Stimulated activated CD8-positive, alpha-beta memory T cell treated with anti-CD3 and anti-CD28 coated beads, Interleukin-15, amount 100 ng/mL, for 48 hours (primary cell): ENCODE results near the gene SORCS1.
"Not testable (repeated sequence)": the region's sequence is repeated elsewhere in the genome, so short reads cannot be mapped to it uniquely, and the experiment has no call there.

Source experiments
- DNase-seq, 2 donors: peaks; one replicate each; pipeline ENCODE4 v3.0.0-alpha.2; 2020; ENCODE audit warnings: low read depth in 2 of 2

SORCS1 gene

GRCh38 chr10:107051769-107052168 lies 112.7 kb downstream of the SORCS1 start:
- no peak for DNase-seq

GRCh38 chr10:107043461-107043860 lies 121.0 kb downstream of the SORCS1 start:
- no peak for DNase-seq

DNA sequence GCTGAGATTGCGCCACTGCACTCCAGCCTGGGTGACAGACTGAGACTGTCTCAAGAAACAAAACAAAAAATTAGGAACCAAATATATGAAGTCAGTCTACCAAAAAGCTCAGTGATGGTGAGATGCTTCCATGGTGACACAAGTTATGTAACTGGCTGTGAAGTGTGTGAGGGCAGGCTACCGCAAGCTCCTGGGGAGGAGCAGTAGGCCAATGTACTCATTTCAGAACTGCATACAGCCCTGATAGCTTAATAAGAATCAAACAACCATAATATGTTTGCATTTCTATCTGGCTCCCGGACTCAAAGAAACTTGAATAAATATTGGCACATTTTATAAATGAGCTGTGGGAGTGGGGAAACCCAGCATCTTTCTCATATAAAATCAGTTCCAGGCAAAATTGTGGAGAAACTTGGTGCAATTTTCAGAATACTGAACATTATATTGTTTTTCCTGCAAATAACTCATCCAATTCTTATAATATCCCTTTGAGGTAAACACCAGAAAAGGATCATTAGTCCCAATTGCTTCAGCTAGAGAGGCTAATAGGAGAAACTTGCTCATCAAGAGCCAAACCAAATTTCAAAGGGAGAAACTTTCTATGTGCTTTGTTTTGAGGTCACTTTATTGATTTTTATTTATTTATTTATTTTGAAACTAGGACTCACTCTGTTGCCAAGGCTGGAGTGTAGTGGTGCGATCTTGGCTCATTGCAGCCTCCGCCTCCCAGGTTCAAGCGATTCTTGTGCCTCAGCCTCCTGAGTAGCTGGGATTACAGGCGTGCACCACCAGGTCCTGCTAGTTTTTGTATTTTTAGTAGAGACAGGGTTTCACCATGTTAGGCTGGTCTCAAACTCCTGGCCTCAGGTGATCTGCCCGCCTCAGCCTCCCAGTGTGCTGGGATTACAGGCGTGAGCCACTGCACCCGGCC lies 127.0 kb downstream of the SORCS1 start:
- DNase-seq = no peak

DNA sequence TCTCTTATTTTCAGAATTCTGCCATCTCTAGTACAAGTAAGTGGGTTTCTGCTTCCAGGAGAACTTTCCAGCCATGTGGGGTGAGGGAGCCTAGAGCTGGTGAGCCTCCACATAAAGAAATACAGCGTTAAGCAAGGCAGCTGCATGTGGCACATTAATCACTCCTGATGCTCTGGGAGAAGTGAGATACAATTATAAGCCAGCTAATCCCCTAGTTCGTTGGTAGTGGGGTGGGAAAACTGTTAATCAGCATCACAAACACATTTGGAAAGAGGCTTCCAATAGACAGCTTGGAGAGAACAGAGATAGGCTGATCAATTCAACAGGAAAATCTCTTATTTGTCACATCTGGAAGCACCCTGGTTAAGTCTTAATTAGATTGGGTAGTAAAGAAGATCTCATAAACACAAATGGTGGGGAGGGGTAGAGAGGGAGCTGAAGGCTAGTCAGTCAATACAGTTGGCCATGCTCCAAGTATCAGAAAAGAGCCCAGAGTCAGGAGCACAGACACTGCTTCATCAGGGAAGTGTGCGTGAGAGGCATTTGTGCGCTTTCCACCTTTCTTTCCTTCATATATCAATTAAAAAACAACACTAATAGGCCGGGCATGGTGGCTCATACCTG lies 130.6 kb downstream of the SORCS1 start:
- no peak for DNase-seq

- no peak for DNase-seq
Observed at GRCh38 chr10:107032700-107033401, 131.7 kb downstream of the SORCS1 start.

DNA sequence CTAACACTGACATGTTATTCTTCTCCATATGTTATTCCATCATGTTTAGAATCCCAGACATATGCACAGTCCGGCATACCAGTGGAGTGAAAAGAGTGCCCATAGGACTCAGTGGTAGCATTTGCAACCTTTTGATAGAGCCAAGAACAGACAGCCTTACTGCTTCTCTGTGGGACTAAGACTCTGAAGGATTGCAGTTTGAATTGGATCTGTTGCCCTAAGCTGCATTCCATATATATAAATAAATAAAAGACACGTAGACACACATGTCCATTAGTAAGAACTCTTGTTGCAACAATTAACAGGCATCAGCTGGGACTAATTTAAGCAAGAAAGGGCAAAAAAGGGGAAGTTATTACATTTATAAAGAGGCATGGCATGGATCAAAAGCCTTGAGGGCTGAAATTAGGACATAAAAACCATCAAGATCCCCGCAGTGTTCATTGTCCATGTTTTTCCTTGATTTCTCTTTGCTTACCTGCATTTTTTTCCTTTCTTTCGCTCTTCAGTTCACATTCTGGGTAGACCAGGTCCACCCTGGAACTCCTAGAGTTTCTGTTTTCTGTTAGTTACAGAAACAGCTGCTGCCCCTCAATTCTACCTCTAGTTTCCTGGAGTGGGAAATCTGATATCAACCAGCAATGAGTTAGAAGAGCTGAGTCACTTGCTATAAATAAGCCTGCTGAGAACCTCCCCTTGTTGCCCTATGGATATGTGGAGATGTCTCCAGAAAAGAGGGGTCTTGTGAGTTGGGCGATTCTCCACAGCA lies 132.4 kb downstream of the SORCS1 start:
- no peak for DNase-seq

DNA sequence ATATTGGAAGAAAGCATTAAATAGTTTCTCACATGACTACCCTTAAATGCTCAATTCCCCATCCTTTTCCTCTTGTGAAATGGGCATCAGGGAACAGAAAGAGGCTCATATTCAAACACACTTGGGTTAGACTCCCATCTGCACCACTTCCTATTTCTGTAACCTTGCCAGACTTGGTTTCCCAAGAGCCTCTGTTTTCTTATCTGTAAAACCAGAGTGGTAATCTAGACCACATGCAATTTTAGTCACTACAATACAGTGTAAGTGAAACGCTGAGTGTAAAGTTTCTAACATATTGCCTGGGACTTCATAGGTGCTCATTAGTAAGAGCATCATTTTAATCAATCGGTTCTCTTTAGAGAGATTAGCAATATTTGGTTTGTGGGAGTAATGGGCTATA lies 136.3 kb downstream of the SORCS1 start:
- DNase-seq = no peak

DNA sequence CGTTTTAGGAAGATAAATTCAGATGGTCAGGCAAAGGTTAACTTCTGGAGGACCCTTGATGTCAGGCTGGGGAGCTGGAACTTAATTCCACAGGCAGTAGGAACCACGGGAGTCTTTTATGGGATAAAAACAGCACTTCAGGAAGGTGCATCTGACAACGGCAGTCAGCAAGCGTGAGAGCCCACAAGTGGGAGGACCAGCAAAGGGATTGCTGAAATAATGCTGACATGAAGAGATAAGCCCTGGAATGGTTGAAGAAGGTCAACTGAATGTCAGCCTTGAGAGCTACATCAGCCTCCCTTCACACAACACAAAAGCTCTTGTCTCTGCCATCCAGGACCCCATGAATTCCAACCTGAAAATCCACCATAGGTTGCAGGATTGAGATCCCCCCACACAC lies 138.8 kb downstream of the SORCS1 start:
- no peak for DNase-seq

DNA sequence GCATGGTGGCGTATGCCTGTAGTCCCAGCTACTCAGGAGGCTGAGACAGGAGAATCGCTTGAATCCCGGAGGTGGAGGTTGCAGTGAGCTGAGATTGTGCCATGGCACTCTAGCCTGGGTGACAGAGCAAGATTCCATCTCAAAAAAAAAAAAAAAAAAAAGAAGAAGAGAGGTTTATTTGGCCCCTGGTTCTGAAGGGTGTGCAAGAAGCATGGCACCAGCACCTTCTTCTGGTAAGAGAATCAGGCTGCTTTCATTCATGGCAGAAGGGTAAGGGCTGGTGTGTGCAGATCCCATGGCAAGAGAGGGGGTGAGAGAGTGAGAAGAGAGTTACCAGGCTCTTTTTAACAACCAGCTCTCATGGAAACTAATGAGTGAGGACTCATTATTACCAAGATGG lies 140.5 kb downstream of the SORCS1 start:
- DNase-seq = not testable (repeated sequence)

DNA sequence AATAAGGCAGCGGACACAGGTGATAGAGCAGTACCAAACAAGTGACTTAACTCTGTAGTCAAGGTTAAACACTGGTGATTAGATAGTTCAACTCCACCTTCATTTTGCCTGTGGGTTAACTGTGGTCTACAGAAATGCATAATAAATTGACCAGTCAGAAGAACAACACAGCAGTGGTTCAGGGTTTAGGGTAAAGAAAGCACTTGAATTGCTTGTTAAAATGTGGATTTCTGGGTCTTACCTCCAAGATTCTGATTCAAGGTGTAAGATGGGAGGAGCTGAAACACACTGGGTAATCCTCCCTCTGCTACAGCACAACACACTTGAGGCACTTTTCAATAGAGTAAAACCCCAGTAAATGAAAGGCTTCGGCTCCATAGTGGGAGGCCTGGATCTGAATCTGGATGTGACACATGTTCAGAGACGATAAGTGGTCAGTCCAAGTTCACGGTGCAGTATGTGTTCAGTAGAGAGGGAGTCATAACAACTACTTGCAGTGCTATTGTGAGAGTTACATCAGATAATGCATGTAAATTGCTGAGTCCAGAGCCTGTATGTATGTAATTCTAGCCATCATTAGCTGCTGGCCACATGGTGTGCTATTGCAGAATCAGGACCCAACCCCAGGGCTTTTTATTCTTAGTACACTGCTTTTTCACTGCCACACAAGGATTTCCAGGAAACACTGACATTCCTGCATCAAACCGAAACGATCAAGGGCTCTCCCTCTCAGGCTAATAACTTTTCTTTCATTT lies 141.7 kb downstream of the SORCS1 start:
- DNase-seq = no peak

DNA sequence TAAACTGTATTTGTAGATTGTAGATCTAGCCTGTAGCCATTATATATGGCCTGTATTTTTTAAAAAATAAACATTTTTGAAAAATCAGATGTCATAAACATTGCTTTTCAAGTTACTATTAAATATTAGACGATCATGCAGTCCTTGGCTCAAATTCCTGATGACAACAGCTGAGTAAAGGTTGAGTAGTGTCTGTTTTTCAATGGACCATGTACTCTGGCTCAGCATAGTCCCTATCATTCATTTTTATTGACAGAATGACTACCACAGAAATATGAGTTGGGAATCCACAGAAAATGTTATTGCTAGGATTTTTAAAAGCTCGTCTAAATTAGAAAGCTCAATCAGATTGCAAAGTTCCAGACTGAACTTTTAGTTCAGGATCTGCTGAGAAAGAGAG lies 145.4 kb downstream of the SORCS1 start:
- no peak for DNase-seq

GRCh38 chr10:107013258-107014006 lies 151.1 kb downstream of the SORCS1 start:
- no peak for DNase-seq

DNA sequence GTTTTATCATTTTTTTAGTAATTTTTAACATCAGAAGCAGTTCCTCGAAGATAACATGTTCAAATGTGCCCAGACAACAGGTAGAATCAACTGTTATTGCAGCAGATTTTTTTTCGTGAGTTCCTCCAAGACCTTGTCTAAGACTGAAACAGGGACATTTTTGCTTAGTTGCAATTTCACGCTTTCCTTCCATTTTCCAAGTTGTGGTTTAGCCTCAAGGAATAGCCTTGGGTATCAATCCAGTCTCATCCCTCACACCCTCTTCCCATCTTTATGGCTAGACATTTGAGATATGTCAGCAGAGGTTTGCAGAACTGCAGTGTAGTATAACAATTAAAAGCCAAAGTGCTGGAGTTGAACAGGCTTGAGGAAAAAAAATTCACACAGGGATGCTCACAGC lies 152.5 kb downstream of the SORCS1 start:
- no peak for DNase-seq

GRCh38 chr10:107011105-107011504 lies 153.4 kb downstream of the SORCS1 start:
- DNase-seq = no peak

DNA sequence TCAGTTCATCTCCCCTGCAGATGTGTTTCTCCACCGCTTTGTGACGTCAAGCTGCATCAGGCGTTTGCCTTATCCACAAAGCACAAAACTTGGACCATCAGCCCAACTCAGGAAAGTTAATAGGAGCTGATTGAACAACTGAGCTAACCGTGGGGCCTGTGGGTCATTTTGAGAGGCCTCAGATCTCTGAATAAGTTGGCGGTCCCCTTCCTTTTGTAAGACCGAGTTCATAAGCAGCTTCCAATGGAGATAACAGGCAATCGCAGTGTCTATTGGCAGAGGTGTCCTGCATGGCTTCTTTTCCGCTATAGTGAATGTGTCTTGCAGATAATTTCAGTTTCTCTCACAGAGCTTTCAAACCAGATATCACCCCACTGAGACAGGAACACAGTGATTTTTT lies 154.0 kb downstream of the SORCS1 start:
- DNase-seq = no peak

DNA sequence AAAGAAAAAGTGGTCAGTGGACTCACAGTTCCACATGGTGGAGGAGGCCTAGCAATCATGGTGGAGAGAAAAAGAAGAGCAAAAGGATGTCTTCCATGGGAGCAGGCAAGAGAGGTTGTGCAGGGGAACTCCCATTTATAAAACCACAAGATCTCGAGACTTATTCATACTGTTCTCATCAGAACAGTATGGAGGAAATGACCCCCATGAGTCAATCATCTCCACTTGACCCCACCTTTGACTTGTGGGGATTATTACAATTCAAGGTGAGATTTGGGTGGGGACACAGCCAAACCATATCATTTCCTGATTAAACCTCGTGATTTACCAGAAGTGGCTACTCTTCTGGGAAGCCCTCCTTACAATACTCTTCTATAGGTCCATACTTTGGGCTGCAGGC lies 160.1 kb downstream of the SORCS1 start:
- DNase-seq = no peak

DNA sequence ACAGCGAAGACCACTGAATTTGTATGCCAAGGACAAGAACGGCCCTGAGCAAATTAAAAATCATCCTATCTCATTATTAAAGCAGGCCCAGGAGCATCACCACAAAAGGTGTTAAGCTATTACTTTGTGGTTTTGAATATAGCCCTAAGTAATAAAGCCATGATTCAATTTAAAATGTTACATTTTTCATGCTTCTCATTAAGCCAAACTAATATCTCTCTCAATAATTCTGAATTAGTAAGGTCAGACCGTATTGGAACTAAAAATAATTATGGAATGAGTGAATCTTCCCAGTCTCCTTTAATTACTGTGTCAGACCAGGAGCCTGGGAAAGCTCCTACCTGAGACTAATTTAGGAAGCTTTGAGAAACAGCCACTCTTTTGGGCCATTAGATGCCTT lies 162.4 kb downstream of the SORCS1 start:
- no peak for DNase-seq

GRCh38 chr10:106999118-106999707 lies 165.3 kb downstream of the SORCS1 start:
- no peak for DNase-seq

DNA sequence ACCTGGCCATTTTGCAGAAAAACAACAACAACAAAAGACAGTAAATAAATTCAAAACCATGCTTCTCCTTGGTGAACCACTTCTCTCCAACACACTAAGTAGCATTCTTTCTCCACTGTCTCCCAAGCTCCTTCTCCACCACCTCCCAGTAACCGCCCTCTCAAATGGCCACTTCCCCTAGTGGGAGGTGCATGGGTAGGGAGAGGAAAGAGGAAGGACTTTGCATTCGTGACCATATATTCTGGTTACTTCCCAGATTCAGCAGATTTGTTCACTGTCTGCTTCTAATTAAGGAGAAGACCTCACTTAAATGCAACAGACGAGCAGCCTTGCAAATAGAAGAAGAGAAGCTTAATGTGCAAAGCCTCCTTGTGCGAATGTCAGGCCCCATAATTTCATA lies 166.8 kb downstream of the SORCS1 start:
- DNase-seq = no peak

- DNase-seq = no peak
Observed at GRCh38 chr10:106996510-106996909, 168.0 kb downstream of the SORCS1 start.
